Type B pancreatic cell (in vitro differentiated cells): Measurements from ENCODE around the gene FAM131A. TPM values are rescaled to one million over a fixed set of nuclear protein-coding genes. Genes with fewer than 3 reads are reported as not detected.

ENCODE experiments used
- DNase-seq: peaks from one replicate; pipeline ENCODE4 v3.0.0; 2021; ENCODE audit warnings: mixed read lengths; ENCODE audit not compliant: unreplicated experiment; ENCODE audit errors: extremely low spot score
- H3K27ac Mint-ChIP-seq: 2 replicates; pipeline ENCODE4 v1.8.0; 2021; ENCODE audit warnings: mild to moderate bottlenecking, mixed read lengths
- H3K27me3 Mint-ChIP-seq: 2 replicates; pipeline ENCODE4 v1.8.0; 2021; ENCODE audit warnings: mixed read lengths
- H3K36me3 Mint-ChIP-seq: 2 replicates; pipeline ENCODE4 v1.8.0; 2021; ENCODE audit warnings: mixed read lengths
- H3K4me1 Mint-ChIP-seq: one replicate; pipeline ENCODE4 v1.8.0; 2021; ENCODE audit warnings: mixed read lengths; ENCODE audit not compliant: unreplicated experiment
- H3K4me3 Mint-ChIP-seq: 2 replicates; pipeline ENCODE4 v1.8.0; 2021; ENCODE audit warnings: mild to moderate bottlenecking, mixed read lengths
- H3K9me3 Mint-ChIP-seq: 2 replicates; pipeline ENCODE4 v1.8.0; 2021; ENCODE audit warnings: mixed read lengths
- CTCF ChIP-seq: fragments of 200-600 bp; sonication (generic); conservative IDR thresholded peaks from 2 replicates; pipeline ENCODE4 v1.5.0; 2021; ENCODE audit warnings: antibody characterized with exemption, mild to moderate bottlenecking
- long read RNA-seq: library from polyadenylated mRNA; unstranded; transcript quantifications from one replicate; pipeline ENCODE4 v2.0.0, GENCODE V29; 2020
- total RNA-seq: library from RNA; stranded (reverse); gene quantifications from 2 replicates; pipeline ENCODE4 v1.2.1, GENCODE V29; 2021; ENCODE audit warnings: low replicate concordance

FAM131A gene
- total RNA-seq, result 13.2 and 18.3 TPM in 2 replicates
- long read RNA-seq, partial matches to known transcripts, result 0 of 2 reads
- long read RNA-seq, other reads (novel, unspliced or antisense), result 0 of 2 reads

GRCh38 chr3:184337399-184337714 is at the start of gene FAM131A:
Gene FAM131A (plus strand): TSS chr3:184337600. CDS start chr3:184337631, 31 bp downstream.
- no peak for DNase-seq
- Mint-ChIP-seq H3K27me3 (no peaks in the 10 kb centered on the region), H3K27ac (peak within 1 kb of the TSS; percentile 98), H3K36me3 (peaks cover 21% of the 10 kb centered on the region), H3K4me1 (peaks cover 29% of the 10 kb centered on the region), H3K9me3 (no peaks in the 10 kb centered on the region), H3K4me3 (peak within 1 kb of the TSS; percentile 91)
- TF ChIP-seq CTCF, result no peak

- peak; percentile 73 for TF ChIP-seq CTCF
- DNase-seq, result no peak
- Mint-ChIP-seq H3K4me3 (no peak overlapping the region), H3K27me3 (peaks cover 62% of the 10 kb centered on the region), H3K27ac (no peak overlapping the region), H3K9me3 (no peaks in the 10 kb centered on the region), H3K36me3 (no peaks in the 10 kb centered on the region), H3K4me1 (peaks cover 5% of the 10 kb centered on the region)
These were observed 47.9 kb upstream of the FAM131A start for GRCh38 chr3:184289426-184289938.

- no peak for TF ChIP-seq CTCF
- Mint-ChIP-seq H3K9me3 (no peaks in the 10 kb centered on the region), H3K27me3 (peaks cover 61% of the 10 kb centered on the region), H3K27ac (no peak overlapping the region), H3K36me3 (no peaks in the 10 kb centered on the region), H3K4me3 (no peak overlapping the region), H3K4me1 (no peaks in the 10 kb centered on the region)
- no peak for DNase-seq
These were observed 47.1 kb upstream of the FAM131A start for GRCh38 chr3:184290331-184290730.

GRCh38 chr3:184291044-184291737 is 46.2 kb upstream of the FAM131A start:
- no peaks in the 10 kb centered on the region for H3K9me3 Mint-ChIP-seq
- DNase-seq, result no peak
- no peaks in the 10 kb centered on the region for H3K4me1 Mint-ChIP-seq
- peaks cover 55% of the 10 kb centered on the region for H3K27me3 Mint-ChIP-seq
- no peak overlapping the region for H3K4me3 Mint-ChIP-seq
- no peak overlapping the region for H3K27ac Mint-ChIP-seq
- no peak for TF ChIP-seq CTCF
- no peaks in the 10 kb centered on the region for H3K36me3 Mint-ChIP-seq

- Mint-ChIP-seq H3K36me3 (no peaks in the 10 kb centered on the region), H3K9me3 (no peaks in the 10 kb centered on the region), H3K4me1 (no peaks in the 10 kb centered on the region), H3K27ac (no peak overlapping the region), H3K4me3 (no peak overlapping the region), H3K27me3 (peaks cover 50% of the 10 kb centered on the region)
- TF ChIP-seq CTCF, result no peak
- no peak for DNase-seq
These were observed 45.5 kb upstream of the FAM131A start for GRCh38 chr3:184291738-184292445.
